Lung microvascular endothelial cell (primary cell): ENCODE results near the gene AFF3. TPM values are rescaled to one million over a fixed set of nuclear protein-coding genes. Genes with fewer than 3 reads are reported as not detected.

Experiments used
- DNase-seq, 2 donors: peaks; one replicate each; pipeline versions ENCODE4 v3.0.0 to v3.0.0-alpha.2; 2010; ENCODE audit warnings: low read depth in 2 of 2
- total RNA-seq: library from RNA; depleted of rRNA; stranded (reverse); fragments of >200 nt; gene quantifications from 2 replicates; pipeline ENCODE4 v1.2.1, GENCODE V29; 2014

AFF3 gene
- total RNA-seq, 1 donor from 2014 or later: under 0.01 TPM

DNA sequence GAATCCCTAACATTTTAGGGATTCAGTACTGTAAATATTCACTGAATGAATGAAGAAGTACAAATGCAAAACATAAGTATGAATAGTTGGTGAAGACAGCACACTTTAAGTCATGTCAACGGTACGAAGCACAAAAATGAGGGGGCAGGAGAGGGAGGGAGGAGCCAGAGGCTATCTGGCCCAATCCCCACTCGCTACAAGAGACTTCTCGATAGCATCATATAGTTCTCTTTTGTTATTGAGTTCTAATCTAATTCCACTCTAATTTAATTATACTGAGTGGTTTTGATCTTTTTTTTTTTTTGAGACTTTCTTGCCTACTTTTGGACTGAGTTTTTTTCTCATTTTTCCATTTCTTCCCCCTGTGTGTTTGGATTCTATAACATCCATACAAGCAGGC is 500.4 kb downstream of the AFF3 start:
- no peak for DNase-seq

DNA sequence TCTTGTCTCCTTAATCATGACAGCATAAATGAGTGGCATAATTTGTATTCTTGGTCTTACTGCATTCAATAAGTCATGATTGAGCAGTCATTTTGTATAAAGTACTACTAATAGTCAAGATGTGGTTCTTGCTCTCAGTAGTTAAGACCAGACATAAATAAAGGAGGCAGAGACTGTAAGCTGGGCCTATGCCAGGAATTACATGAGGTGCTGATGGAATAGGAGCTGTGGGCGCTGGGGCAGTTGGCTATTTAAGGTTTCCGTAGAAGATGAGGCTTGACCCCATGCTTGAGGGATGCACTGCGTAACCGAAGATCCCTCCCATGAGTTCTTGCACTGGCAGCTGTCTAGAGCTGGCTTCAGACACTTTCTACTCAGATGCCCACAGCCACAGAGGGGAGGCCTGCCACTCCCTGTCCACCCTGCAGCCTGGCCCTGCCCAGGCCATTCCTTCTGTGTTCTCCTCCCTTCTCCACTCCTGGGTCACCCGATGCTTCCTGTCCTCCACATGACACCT is 501.7 kb downstream of the AFF3 start:
- DNase-seq: no peak

DNA sequence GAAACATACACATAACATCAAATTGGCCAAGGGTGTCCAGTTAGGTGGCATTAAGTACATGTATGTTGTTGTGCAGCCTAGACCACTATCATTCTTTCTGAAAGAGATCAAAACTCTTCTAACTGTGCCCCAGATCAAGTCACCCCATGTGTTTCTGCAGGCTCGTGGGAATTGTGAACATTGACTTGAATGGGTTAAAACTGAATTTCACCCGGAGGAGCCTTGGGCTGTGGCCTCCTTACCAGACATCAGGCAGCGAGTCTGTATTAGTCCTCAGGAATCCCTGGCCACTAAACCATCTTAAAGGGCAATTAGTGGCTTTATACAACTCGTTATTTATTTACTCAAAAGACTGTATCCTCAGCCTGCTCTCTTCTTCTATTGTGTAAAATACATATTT is 503.6 kb downstream of the AFF3 start:
- no peak for DNase-seq

DNA sequence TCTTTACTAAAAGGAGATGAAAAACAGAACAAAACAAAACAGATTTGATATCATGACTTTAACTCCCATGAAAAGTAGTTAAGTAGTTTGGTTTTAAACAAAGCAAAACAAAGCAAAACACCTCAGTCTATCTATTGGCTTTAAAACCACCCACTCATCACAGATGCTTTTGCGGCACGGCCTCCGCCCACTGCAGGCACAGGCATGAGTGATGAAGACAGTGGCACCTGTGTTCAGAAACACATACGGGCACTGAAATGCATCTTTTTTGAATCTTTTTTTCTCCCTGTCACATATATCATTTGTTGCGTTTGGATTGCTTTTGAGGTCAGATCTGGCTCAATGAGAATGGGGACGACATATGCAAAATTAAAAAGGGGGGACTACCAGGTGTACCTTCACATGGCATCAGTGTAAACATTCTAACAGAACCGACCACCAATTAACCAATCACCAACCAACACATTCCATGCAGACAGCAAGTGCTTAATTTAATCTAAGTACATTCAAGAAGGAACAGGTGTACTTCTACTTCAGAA is 505.2 kb downstream of the AFF3 start:
- DNase-seq: no peak

DNA sequence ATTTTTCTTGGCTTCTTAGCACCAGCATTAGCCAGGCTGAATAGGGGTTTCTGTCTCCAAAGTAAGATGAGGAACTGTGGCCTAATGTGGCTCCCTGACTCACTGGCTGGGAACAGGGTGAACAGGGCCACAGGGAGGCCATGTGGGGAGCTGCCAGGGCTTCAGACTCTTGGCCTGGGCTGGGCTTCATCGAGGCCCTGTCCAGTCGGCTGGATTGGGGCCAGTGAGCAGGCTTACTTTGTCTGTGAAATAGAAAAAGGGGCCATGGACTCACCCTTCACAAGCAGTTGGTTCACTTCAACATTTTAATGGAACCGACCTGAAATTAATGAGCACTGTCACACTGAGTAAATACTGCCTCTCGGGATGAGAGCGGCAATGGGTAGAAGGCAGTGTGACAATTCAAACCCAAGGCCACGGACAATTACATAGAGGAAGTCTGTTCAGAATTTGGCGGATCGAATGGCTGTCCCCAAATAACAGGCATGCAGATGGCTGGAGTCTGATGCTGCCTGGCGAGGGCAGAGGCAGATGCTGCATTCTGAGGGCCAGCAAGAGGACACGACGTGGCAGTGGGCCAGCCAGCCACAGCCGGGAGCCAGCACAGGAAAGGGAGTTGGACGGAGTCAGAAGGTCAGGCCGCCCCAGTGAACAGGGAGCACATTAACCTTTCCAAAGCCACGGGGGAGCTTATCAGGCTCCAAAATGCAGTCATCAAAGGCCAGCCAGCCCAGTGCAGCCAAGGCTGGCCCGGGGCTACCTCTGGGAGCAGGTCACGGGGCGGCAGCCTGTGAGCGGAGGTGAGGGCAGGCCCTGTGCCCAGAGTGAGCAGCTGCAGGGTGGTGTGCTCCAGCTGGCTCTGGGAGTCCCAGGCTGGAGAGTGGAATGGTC is 506.0 kb downstream of the AFF3 start:
- peak; percentile 57 to 67 for DNase-seq

DNA sequence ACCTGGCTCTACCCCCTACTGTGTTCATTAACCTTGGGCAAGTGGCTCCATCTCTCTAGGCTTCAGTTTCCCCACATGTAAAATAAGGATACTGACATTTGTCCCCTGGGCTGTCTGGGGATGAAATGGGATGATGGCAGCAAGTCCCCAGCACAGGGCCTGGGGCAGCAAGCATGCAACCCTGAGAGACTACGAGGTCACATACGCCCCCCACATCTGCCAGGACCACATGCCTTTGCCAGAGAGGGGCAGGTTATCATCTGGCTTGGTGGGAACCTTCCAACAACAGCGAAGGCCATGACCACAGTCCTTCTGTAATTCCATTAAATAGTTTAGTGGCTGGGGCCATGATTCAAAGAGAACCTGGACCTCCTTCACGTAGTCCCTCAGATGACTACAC is 506.7 kb downstream of the AFF3 start:
- no peak for DNase-seq

DNA sequence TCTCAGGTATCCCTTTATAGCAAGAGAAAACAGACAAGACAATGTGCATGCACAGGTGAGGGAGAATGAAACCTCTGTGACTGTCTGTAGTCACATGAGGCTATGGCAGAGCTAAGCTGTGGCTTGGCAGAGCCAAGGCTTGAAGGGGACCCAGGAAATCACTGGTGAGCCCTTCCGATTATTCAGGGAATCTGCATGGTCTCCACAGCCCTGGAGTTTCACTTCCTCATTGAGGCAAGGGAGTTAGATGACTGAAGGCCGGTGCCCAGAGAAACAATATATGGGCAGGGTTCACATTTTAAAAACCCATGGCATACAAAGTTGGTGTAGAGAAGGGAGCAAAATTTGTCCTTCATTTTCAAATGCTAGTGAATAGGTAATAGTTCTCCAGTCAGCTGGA is 508.2 kb downstream of the AFF3 start:
- DNase-seq: no peak

DNA sequence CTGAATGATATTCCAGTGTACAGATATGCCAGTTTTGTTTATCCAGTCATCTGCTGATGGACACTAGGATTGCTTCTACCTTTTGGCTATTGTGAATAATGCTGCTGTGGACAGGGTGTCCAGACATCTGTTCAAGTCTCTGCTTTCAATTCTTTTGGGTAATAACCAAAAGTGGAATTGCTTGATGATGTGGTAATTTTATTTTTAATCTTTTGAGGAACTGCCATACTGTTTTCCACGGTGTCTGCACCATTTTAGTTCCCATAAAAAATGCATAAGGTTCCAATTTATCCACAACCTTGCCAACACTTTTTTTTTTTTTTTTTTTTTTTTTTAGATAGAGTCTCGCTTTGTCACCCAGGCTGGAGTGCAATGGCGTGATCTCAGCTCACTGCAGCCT is 510.7 kb downstream of the AFF3 start:
- no peak for DNase-seq

DNA sequence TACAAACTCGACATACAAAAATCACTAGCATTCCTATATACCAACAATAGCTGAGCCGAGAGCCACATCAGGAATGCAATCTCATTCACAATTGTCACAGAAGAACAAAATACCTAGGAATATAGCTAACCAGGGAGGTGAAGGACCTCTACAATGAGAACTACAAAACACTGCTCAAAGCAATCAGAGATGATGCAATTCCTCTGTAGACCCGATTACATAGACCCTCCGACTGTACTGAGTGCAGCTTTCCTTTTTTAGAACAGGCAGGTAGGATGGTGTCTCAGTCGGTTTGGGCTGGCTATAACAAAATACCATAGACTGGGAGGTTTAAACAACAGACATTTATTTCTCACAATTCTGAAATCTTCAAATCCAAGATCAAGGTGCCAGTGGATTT is 513.1 kb downstream of the AFF3 start:
- no peak for DNase-seq

DNA sequence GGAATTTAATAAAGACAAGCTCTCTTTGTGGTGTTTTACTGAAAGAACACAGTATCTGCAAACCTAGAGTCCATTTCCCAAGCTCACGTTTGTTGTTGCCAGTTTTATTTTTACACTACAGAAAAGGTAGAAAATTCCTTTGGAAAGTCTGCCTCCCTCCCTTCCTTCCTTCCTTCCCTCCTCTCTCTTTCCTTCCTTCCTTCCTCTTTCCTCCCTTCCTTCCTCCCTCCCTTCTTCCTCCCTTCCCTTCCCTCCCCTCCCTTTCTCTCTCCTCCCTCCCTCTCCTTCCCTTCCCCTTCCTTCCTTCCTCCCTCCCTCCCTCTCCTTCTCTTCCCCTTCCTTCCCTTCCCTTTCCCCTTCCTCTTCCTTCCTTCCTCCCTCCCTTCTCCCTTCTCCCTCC is 516.2 kb downstream of the AFF3 start:
- no peak for DNase-seq

DNA sequence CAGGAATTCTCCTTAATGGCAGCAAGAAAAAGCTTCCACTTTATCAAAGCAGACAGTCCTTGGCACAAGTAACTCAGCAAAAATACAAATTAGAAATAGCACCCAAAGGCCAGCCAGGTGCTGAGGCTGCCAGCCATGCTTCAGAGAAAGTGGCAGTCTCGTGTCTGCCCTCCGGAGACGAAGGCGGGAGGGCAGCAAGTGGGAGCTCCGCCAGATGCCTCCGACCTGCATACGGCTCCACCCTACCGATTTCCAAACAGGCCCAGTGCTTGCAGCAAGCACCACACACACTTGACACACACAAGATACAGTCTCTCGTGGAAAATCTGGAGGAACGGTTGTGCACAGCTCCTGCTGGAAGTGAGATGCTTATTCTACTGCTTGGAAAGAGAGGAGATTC is 517.7 kb downstream of the AFF3 start:
- DNase-seq: no peak

DNA sequence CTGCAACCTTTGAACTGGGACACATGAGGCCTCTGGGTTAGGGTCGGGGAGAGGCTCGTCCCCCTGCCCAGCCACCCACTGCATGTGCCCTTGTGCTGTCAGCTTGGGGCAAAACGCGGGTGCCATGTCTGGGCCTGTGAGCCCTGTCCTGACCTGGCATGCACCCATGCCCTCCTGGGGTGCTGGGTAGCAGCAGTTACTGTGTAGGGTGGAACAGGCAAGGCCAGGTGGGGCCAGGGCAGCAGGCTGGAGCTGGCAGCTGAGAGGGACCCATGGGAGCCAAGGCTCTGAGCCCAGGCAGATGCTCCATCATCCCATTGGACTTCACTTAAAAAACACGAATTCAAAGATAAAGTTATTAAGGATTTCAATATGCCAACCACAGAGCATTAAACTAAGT is 518.8 kb downstream of the AFF3 start:
- no peak for DNase-seq

DNA sequence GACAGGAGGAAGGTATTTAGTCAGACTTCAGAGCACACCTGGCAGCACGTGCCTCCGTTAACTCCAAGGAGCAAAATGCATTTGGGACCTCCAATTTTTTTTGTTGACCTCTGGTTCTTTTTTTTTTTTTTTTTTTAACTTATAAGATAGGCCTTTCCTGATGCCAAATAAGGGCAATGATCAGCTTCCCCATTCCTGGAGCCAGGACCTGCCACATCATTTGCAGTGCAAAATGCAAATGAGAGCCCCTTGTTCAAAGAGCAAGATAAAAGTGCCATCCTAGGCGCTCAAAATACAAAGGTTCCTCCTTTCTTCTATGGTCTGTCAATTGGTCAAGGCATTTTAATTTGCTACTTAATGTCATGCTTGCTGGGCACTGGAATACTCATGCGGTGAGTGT is 519.4 kb downstream of the AFF3 start:
- no peak for DNase-seq

DNA sequence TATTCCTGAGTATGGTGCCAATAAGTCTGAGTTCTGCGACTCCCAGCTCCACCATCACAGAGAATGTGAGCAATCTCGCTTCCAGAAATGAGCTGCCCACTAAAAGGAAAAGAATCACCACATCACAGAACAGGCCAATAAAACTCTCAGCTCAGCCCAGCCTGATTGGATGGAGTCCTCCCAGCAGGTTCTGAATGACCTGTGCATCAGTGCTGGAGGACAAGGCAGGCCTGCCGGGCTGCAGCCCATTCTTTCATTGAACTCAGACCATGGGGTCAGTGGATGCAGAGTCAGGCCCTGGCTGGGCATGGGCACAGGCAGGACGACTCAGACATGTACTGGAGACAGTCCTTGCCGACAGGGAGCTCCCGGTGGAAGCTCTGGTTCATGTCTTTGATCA is 519.9 kb downstream of the AFF3 start:
- no peak for DNase-seq

DNA sequence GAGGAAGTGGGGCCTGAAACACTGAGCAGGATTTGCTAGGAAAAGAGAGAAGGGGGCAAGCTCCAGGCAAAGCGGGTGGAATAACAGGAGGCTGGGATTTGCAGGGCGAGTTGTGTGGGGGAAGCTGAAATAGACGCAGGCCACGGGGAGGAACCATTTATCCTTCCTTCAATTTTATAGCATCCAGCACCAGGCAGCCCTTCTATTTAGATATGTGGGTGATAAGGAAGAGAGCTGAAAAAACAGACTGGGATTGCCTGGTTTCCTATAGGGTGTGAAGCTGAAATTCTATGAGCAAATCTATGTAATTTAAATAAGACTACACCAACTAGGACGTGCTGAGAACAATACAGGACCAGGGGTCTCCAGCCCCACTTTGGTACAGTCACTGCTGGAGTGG is 520.6 kb downstream of the AFF3 start:
- DNase-seq: no peak

DNA sequence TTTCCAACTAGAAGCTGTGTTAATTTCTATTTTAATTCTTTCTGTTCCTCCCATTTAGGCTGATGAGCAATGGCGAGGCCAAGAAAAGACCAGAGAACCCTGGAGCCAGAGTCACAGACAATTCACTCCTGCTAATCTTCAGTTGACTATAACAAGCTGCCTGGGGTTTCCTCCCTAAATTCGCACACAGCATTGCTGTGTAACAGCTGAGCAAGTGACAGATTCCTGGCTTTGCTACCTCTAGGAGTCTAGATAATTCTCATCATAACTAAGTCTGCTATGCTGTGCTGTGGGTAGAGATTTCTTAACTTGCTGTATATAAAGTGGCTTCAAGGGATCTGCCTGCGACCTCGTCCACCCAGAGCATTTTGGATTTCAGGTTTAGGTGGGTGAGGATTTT is 521.3 kb downstream of the AFF3 start:
- DNase-seq: no peak

DNA sequence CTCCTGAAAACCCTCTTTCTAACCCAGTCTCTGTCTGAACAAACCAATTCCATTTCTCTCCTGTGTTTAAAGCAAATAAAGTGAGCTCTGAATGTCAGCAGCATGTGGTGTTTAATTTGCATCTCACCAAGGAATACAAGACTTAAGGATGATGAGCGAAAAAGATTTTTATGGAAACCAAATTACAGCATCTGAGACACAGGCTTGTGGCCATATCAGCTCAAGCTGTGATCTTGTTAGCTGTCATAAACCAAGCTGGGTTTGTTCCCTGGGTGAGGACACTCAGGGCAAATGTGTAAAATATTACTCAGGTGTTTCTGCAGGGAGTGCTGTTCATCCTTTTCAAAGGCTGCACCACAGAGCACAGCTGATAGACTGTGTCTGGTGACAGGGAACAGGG is 523.2 kb downstream of the AFF3 start:
- no peak for DNase-seq

DNA sequence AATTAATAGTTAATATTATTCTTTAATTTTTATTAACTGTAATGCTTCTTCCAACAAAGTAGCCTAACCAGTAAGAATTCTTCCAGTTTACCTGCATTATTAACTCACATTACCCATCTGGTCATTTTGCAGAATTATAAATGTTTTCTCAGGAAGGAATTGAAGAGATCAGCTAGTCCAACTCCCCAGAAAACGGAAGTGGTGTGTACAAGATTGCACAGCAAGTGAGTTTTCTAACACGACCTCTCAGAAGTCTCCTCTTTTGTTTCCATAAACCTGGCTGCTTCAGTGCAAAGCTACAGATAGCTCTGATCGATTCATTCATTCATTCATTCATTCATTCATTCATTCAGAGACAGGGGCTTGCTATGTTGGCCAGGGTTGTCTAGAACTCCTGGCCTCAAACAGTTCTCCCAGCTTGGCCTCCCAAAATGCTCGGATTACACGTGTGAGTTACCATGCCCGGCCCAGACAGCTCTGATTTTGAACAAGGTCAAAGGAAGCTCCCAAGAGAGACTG is 523.8 kb downstream of the AFF3 start:
- no peak for DNase-seq

DNA sequence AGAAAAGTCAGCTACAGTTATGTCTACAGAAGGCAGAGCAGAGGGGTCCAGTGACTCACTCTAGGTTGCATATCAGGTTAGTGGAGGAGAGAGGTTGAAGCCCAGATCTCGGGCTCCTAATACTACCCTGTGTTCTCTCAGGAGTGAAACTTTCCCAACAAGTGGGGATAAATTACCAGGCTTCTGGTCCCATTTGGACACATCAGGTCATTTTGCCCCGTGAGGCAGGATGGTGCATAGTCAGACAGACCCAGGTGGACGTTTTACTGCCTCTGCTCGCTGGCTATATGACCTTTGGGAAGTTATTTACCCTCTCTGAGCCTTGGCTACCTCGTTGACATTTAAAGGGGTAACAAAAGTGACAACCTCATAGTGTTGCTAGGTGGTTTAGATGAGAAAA is 524.6 kb downstream of the AFF3 start:
- no peak for DNase-seq

DNA sequence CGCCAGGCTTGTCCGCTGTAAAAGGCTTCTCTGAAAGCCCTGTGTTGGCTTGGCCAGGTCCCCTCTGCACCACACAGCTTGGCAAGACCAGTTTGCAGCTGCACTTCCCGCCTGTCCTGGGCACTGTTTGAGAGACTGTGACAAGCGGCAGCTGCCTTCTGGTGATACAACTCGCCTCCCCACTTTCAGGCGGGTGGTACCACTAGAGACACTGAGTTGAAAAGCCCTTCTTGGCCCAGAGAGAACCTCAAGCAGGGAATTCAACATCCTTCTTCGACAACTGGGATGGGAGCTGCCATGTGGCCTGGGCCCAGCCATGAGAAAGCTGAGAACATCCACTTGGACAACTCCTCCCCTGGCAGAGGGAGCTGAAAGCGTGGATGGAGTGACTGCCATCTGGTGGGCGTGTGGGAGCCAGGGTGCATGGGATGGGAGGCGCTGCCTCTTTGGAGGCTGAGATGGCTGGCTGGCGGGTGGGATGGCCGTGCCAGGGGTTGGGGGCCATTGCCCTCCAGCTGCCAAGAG is 527.1 kb downstream of the AFF3 start:
- DNase-seq: peak in 1 of 2 donors; percentile 5

DNA sequence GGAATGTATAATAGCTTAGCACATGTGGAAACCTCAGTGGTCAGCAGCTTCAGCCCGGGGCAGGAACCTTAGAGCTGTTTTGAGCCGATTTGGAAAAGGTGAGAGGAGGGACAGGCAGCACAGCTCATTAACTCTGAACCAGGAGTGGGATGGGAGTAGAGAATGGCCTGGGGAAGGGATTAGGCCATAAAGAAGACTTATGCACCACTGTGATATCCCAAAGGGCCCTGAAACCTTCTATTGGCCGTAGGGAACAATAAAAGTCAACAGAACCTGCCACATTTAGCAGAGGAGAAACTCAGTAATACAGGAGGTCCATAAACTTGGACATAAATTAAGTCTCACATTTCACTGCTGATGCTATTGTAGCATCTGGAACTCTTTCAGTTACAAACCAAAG is 528.4 kb downstream of the AFF3 start:
- DNase-seq: no peak

DNA sequence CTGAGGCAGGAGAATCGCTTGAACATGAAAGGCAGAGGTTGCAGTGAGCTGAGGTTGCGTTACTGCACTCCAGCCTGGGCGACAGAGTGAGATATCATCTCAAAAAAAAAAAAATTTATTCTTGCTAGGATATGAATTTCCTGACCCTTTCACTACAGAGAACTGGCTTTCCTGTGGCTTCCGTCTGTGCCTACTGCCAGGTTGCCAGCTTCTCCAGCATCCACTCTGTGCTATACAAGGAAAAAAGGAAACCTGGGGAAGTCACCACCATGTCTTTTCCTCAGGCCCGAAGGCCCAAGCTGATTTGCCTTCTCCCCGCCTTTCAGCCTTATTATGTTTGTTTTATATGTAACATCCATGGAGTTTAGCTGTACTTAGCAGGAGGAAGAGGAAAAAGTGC is 530.6 kb downstream of the AFF3 start:
- no peak for DNase-seq

DNA sequence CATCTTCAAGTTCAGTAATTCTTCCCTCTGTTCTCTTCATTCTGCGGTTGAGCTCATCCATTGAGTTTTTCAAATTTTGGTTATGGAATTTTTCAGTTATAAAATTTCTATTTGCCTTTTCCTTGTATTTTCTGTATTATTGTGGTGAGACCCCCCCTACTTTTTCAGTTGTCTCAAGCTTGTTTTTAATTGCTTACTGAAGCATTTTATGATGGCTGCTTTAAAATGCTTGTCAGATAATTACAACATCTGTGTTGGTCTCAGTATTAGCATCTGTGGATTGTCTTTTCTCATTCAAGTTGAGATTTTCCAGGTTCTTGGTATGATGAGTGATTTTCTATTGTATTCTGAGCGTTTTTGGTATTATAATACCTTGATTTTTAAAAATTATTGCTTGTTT is 531.4 kb downstream of the AFF3 start:
- DNase-seq: no peak
